GM10248 (cell line): ENCODE data around the gene SPDYE1.

Experiments used
- CTCF ChIA-PET: fragments of 300-600 bp; sonication (Branson Sonifier 250); formaldehyde crosslinking; extraction: SDS; loops from one replicate; lab custom pipeline; 2021; ENCODE audit warnings: antibody characterized with exemption; lab: Yijun Ruan, JAX
- POLR2A ChIA-PET: fragments of 350-650 bp; sonication (Branson Sonifier 250); formaldehyde crosslinking; extraction: SDS; loops from one replicate; lab custom pipeline; 2020; ENCODE audit warnings: antibody characterized with exemption; lab: Yijun Ruan, JAX
- DNase-seq: peaks from one replicate; pipeline ENCODE4 v3.0.0; 2012; ENCODE audit errors: extremely low spot score
- TF ChIP-seq, protein P1 (sequence below): IDR thresholded peaks from 2 replicates; pipeline ENCODE4 v1.5.1; 2012; ENCODE audit warnings: mild to moderate bottlenecking, low read depth; ENCODE audit errors: extremely low read depth, missing control alignments, control extremely low read depth

SPDYE1 gene

DNA sequence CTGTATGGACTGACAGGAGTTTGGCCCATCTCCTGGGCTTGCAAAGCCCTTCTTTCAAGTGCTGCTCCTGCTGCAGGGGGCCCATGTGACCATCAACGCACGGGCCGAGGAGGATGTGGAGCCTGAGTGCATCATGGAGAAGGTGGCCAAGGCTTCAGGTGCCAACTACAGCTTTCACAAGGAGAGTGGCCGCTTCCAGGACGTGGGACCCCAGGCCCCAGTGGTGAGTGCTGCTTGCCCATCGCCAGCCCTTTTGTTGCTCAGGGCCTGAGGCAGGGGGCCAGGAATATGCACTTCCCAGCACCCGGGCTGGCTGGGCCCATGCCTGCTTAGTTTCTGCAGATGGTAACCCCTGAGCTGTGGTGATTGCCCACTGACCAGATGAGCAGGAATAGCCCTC, 59.0 kb downstream of the SPDYE1 start:
- POLR2A ChIA-PET = no interaction called here
- TF ChIP-seq, protein P1, sequence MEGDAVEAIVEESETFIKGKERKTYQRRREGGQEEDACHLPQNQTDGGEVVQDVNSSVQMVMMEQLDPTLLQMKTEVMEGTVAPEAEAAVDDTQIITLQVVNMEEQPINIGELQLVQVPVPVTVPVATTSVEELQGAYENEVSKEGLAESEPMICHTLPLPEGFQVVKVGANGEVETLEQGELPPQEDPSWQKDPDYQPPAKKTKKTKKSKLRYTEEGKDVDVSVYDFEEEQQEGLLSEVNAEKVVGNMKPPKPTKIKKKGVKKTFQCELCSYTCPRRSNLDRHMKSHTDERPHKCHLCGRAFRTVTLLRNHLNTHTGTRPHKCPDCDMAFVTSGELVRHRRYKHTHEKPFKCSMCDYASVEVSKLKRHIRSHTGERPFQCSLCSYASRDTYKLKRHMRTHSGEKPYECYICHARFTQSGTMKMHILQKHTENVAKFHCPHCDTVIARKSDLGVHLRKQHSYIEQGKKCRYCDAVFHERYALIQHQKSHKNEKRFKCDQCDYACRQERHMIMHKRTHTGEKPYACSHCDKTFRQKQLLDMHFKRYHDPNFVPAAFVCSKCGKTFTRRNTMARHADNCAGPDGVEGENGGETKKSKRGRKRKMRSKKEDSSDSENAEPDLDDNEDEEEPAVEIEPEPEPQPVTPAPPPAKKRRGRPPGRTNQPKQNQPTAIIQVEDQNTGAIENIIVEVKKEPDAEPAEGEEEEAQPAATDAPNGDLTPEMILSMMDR = no peak

DNA sequence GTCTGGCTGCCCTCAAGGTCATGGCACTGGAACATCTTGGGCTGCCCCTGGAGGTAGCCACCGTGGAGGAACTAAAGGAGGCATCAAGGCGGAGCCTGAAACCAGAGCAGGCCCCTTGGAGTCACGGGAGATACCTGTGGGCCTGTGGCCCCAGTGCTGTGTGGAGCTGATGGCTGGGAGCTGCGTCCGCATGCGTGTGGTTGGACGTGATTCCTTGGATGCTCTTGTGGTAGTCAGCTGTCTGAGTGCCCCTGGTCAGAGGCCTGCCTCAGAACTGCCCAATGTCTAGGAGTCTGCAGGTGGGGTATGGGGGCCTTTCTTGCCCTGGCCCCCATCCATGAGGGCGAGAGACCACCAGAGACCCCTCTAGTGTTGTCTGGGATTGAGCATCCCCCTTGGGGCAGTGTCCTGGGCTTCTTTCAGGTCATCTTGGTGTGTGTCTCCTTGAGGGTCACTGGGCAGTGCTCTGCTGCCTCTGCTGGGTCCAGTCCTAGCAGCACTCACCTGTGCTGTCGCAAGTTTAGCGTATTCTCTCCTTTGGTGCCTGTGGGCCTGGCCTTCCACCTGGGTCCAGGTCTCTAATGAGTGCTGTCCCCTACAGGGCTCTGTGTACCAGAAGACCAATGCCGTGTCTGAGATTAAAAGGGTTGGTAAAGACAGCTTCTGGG, 59.6 kb downstream of the SPDYE1 start:
- POLR2A ChIA-PET = interaction anchor here (0.6 to 1.1 kb wide), 2 partner anchors 24 to 38 kb away, joined by 3 to 8 read pairs; no protein-coding TSS in a partner anchor
- TF ChIP-seq, protein P1 = no peak

More for the DNA sequence above, 59.0 kb downstream of the SPDYE1 start:
- DNase-seq = no peak
- CTCF ChIA-PET = interaction anchor here (1.5 kb wide), 1 partner anchor 184 kb away, joined by 3 read pairs; no protein-coding TSS in a partner anchor

DNA sequence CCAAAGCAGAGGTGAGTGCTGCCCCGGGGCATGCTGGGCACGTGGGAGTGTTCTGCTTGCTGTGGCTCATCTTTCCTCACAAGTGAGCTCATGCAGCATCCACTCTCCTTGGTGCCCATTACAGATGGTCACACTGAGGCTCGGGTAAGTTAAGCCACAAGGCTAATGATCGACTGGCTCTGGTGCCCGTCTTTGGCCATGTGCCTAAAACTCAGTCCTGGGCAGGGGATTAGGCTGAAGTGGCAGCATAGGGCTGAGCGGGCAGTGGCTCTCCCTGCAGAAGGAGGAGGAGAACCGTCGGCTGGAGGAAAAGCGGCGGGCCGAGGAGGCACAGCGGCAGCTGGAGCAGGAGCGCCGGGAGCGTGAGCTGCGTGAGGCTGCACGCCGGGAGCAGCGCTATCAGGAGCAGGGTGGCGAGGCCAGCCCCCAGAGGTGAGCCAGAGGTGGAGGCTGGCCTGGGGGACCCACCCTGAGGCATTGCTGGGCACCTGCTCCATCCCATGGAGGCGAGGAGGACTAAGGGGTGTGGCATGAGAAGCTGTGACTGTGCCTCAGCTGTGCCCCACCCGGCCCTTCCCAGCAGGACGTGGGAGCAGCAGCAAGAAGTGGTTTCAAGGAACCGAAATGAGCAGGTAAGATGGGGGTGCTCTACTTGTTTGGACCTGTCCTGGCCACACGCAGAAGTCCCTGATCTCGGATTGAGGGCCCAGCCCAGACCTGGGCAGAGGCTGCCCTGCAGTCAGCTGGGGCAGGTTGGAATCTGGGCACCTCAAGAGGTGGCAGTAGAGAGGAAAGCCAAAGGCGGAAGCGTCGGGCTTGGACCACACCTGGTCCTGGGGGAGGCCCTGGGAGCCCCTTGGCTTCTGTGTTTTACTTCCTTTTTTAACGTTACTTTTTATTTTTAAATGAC, 60.4 kb downstream of the SPDYE1 start:
- peak; percentile 58 for DNase-seq
- CTCF ChIA-PET = interaction anchor here (1.2 to 1.6 kb wide), 2 partner anchors 11 to 23 kb away, joined by 3 to 4 read pairs; no protein-coding TSS in a partner anchor
- POLR2A ChIA-PET = interaction anchor here (0.6 to 1.1 kb wide), 2 partner anchors 23 to 39 kb away, joined by 3 to 8 read pairs; no protein-coding TSS in a partner anchor
- TF ChIP-seq, protein P1 = peak; percentile 6

More for the DNA sequence above, 59.6 kb downstream of the SPDYE1 start:
- CTCF ChIA-PET = interaction anchor here (1.5 kb wide), 1 partner anchor 184 kb away, joined by 3 read pairs; no protein-coding TSS in a partner anchor
- DNase-seq = no peak

DNA sequence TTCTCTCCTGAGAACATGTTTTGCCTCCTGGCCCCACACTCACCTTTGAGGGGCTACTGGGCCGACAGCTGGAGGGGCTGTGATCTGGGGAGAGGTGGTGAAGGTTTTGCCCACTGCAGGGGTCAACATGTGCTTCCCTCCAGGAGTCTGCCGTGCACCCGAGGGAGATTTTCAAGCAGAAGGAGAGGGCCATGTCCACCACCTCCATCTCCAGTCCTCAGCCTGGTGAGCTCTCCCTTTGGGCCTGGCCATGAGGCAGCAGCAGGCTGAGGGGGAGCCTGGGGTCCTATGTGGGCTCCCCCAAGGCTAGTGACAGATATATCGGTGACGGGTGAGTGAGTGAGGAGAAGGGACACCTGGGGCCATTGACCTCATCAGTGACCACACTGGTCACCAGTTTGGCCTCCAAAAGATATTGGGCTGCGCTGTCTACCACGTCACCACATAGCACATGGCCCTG, 61.1 kb downstream of the SPDYE1 start:
- POLR2A ChIA-PET = no interaction called here
- DNase-seq = no peak
- TF ChIP-seq, protein P1 = no peak
- CTCF ChIA-PET = interaction anchor here (1.2 to 1.6 kb wide), 2 partner anchors 11 to 23 kb away, joined by 3 to 4 read pairs; no protein-coding TSS in a partner anchor

DNA sequence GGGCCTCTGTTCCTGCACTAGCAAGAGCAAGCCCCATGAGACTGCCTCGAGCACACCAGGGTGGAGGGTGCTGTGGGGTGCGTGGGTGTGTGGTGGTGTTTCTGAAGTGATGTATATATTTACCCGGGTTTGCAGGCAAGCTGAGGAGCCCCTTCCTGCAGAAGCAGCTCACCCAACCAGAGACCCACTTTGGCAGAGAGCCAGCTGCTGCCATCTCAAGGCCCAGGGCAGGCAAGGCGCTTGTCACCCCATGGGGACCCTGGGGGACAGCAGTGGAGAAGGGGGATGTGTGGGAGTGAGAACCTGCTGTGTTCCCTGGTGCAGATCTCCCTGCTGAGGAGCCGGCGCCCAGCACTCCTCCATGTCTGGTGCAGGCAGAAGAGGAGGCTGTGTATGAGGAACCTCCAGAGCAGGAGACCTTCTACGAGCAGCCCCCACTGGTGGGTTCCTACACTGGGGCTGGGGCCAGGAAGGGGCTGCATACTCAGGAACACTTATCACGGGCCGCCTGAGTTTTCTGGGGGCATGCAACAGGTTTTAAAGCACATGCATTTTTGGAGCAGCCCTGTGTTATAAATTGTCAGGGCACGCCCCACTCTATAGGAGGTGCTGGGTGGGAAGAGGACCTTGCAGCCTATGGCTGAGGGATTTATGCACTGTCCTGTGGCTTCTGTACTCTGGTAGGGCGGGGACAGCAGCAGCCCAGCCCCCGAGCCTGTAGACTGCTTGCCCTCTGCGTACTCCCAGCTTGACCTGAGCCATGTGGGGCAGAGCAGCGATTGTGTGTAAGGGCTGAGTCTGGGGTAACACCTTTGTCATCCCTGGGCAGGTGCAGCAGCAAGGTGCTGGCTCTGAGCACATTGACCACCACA, 61.8 kb downstream of the SPDYE1 start:
- peak; percentile 79 for DNase-seq
- POLR2A ChIA-PET = no interaction called here
- TF ChIP-seq, protein P1 = no peak
- CTCF ChIA-PET = interaction anchor here (1.1 to 1.6 kb wide), 3 partner anchors 12 to 22 kb away, joined by 3 to 4 read pairs (median 3); no protein-coding TSS in a partner anchor
